Activated effector memory CD4-positive, alpha-beta T cell treated with anti-CD3 and anti-CD28 coated beads, Interleukin-2, amount 50 U/mL, for 16 hours (primary cell): ENCODE data around the gene SLC8A2.

Source experiments
- DNase-seq: peaks from one replicate; pipeline ENCODE4 v3.0.0-alpha.2; 2020

SLC8A2 gene

DNA sequence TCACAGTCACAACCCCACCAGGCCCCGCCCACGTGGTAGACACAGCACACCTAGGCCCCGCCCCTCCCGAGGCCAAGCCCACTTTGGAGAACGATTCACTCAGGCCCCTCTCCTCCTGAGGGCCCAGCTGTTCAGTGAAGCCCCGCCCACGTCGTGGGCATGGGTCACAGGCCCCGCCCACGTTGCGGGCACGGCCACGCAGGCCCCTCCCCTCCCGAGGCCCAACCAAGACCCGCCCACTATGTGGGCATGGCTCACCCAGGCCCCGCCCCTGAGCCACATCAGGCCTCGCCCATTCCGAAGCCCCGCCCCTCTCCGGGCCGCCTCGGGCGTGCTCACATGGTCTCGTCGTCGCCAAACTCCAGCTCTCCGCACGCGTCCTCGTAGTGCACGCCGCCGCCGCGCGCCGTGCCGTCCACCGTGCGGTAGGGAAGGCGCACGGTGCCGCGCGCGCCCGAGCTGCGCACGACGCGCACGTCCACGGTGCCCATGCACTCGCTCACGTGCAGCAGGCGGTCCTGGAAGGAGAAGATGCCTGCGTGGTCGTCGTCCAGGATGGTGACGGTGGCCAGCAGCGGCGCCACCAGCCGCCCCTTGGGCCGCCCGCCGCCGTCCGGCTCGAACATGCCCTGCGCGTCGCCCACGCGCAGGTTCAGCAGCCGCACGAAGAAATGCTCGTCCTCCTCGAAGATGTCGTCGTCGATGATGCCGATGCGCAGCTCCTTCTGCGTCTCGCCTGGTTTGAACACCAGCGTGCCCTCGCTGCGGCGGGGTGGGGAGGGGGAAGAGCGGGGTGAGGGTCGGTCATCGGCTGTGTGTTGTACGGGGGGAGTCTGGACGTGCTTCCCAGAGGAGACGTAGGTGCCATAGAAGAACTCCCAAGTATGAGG is 24.0 kb downstream of the SLC8A2 start:
- peak; percentile 84 for DNase-seq

GRCh38 chr19:47446534-47447469 is 24.9 kb downstream of the SLC8A2 start:
- no peak for DNase-seq

DNA sequence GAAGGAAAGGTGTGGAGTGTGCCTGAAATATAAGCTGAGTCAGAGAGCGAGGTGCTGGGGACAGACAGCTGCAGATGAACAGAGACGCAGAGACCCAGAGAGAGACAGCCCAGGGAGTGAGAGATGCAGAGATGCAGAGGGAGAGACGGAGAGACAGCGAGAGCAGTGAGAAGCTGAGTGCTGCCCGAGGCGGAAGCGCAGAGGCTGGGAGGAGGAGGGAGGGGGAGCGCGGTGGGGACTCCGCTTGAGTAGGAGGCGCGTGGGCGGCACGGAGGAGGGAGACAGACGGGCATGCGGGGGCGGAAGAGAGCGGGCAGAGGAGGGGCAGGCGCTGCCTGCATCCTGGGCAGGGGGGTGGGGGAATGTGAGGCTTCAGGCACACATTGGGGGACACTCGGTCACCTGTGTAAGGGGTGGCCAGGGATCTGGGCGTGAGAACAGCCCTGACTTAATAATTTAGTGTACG is 25.7 kb downstream of the SLC8A2 start:
- peak; percentile 91 for DNase-seq

GRCh38 chr19:47445527-47445926 is 26.2 kb downstream of the SLC8A2 start:
- no peak for DNase-seq

- peak; percentile 78 for DNase-seq
Measured at GRCh38 chr19:47444388-47444821, 27.3 kb downstream of the SLC8A2 start.

DNA sequence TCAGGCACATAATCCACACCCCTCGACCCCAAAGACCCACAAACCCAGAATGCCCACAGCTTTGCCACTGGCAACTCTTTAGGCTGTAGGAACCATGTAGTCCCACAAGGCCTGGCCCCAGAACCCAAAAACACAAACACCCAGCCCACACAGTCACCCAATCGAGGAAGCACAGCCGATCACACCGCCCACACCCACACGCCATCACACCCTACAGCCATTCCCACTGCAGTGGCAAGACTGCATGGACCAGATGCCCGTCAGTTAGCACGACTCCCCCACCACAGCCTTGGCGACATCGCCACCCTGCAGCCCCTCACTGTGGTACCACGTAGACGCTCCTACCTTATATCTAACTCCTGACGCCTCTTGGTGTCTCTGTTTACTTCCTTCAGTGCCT is 28.4 kb downstream of the SLC8A2 start:
- no peak for DNase-seq

GRCh38 chr19:47438793-47439220 is 32.9 kb downstream of the SLC8A2 start:
- no peak for DNase-seq

DNA sequence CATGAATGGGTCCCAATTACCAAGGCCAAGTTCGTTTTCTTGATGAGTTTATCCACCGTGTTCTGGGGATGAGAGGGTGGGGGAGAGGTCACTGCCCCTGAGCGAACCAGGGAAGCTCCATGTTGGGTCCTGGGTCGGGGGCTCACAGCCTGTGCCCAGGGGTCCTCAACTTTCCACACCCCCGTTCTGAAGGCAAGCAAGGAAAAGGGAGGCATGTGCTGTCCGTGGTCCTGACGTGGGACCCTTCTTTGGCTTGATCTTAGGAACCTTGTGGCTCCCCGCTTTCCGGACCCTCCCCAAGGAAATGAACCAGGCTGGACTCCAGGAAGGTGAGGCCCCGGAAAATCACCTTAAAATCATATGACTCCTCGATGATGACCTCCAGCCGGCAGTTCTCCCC is 34.2 kb downstream of the SLC8A2 start:
- DNase-seq = no peak

GRCh38 chr19:47436712-47437401 is 34.8 kb downstream of the SLC8A2 start:
- DNase-seq = peak; percentile 94

GRCh38 chr19:47435883-47436417 is 35.7 kb downstream of the SLC8A2 start:
- no peak for DNase-seq

GRCh38 chr19:47435196-47435595 is 36.5 kb downstream of the SLC8A2 start:
- no peak for DNase-seq

- no peak for DNase-seq
Measured at GRCh38 chr19:47434088-47434487, 37.6 kb downstream of the SLC8A2 start.

- no peak for DNase-seq
Measured at GRCh38 chr19:47433121-47433520, 38.6 kb downstream of the SLC8A2 start.

- no peak for DNase-seq
Measured at GRCh38 chr19:47432499-47432898, 39.2 kb downstream of the SLC8A2 start.

- no peak for DNase-seq
Measured at GRCh38 chr19:47432091-47432490, 39.6 kb downstream of the SLC8A2 start.

DNA sequence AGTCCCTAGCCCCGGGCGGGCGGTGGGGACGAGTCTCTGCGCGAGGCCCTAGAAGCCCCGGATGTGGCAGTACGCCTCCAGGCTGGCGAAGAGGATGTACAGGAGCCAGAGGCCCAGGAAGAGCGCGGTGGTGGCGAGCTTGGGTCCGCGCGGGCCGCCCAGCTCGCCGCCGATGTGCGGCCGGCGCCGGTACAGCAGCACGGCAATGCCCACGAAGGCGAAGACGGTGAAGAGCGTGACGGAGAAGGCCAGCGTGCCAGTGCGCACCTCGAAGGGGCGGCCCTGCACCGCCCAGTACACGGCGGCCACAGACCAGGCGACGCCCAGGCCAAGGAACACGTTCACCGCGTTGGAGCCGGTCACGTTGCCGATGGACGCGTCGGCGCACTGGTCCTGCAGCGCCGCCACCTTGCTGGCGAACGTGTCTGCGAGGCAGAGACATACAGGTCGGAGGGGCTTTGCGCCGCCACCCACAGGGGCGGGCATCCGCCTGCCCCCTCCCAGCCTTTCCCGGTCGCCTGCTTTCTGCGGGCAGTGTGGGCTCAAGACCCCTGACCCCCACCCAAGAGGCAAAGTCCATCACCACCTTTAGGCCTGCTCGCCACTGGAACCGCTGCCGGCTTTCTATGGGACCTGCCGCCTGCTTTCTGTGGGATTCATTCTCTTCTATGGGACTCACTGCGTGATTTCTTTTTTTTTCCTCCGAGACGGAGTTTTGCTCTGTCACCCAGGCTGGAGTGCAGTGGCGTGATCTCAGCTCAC is 41.5 kb downstream of the SLC8A2 start:
- peak; percentile 69 for DNase-seq

GRCh38 chr19:47429140-47429793 is 42.4 kb downstream of the SLC8A2 start:
- DNase-seq = no peak

- DNase-seq = peak; percentile 92
Measured at GRCh38 chr19:47428177-47428894, 43.4 kb downstream of the SLC8A2 start.

DNA sequence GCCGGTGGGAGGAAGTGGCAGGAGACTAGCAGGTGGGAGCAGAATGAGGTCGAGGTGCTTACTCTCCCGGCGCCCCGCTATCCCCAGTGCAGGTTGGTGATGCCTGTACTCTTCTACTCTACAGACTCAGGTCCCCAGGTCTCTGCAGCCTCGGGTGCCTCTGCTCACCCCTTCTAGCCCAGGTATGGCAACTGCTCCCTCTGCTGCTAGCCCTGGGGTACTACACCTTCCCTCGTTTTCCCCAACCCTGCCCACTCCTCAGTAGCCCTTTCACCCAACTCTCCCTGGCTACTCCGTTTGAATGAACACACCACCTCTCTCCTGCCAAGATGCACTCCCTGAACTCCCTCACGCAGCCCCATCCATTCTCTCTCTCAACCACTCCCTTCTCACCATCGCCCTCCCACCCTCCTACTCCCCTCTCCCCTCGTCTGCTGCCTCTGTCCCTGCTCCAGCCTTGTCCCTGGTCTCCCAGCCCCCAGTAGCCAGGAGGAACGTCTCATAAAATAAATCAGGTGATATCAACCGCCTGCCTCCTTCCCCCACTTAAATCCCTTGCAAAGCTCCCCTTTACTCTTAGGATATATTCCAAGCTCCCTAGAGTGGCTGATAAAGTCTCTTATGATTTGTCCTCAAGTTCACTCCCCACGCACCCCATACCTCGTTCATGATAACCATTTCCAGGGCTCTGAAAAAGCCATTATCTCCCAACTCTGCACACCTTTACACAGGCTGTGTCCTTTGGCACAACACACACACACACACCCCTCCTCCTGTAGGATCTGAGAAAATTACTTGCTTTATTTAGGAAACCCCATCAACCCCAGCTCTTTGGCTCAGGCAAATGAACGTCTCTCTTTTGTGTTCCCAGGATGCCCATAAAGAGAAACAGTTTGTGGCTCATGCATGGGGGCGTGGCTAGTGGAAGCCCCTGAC is 44.2 kb downstream of the SLC8A2 start:
- peak; percentile 89 for DNase-seq
